NT2/D1 (cell line): ENCODE results near the gene FRMPD4.

ENCODE experiments used
- DNase-seq: peaks from one replicate; pipeline ENCODE4 v3.0.0-alpha.2; 2011; ENCODE audit warnings: low read depth, low spot score
- H3K27me3 ChIP-seq: 2 replicates; pipeline ENCODE4 v1.6.0; 2011; ENCODE audit warnings: mild to moderate bottlenecking; ENCODE audit not compliant: insufficient read length, insufficient read depth
- H3K36me3 ChIP-seq: 2 replicates; pipeline ENCODE4 v1.6.1; 2011; ENCODE audit warnings: mild to moderate bottlenecking, low read length, mixed read lengths; ENCODE audit not compliant: insufficient read depth, insufficient read length
- H3K4me1 ChIP-seq: 2 replicates; pipeline ENCODE4 v1.5.1; 2011; ENCODE audit not compliant: insufficient read depth, insufficient read length
- H3K4me3 ChIP-seq: 2 replicates; pipeline ENCODE4 v1.5.1; 2011; ENCODE audit warnings: low read depth; ENCODE audit not compliant: insufficient read length
- H3K9ac ChIP-seq: 2 replicates; pipeline ENCODE4 v1.6.0; 2011; ENCODE audit warnings: low read depth; ENCODE audit not compliant: insufficient read length
- H3K9me3 ChIP-seq: 2 replicates; pipeline ENCODE4 v1.5.1; 2011; ENCODE audit warnings: mild to moderate bottlenecking, low read length; ENCODE audit not compliant: insufficient read depth
- SUZ12 ChIP-seq: IDR thresholded peaks from 2 replicates; pipeline ENCODE4 v1.6.1; 2011; ENCODE audit not compliant: insufficient read length, insufficient read depth; ENCODE audit errors: extremely low read depth
- YY1 ChIP-seq: IDR thresholded peaks from 2 replicates; pipeline ENCODE4 v1.6.1; 2011; ENCODE audit not compliant: insufficient read length, insufficient read depth
- ZNF274 ChIP-seq: IDR thresholded peaks from 2 replicates; pipeline ENCODE4 v1.6.1; 2011; ENCODE audit warnings: mild to moderate bottlenecking, low read depth, low read length

Gene FRMPD4

GRCh38 chrX:12701628-12702027, 563.4 kb downstream of the FRMPD4 start:
- TF ChIP-seq ZNF274, result no peak
- TF ChIP-seq SUZ12, result no peak
- TF ChIP-seq YY1, result no peak
- Histone ChIP-seq H3K4me1 (no peaks in the 10 kb centered on the region), H3K9ac (no peak overlapping the region), H3K27me3 (no peaks in the 10 kb centered on the region), H3K36me3 (no peaks in the 10 kb centered on the region), H3K4me3 (no peak overlapping the region), H3K9me3 (no peaks in the 10 kb centered on the region)
- peak; percentile 49 for DNase-seq

GRCh38 chrX:12702509-12703091, 564.3 kb downstream of the FRMPD4 start:
- no peak for TF ChIP-seq YY1
- TF ChIP-seq SUZ12, result no peak
- TF ChIP-seq ZNF274, result no peak
- no peaks in the 10 kb centered on the region for H3K36me3 ChIP-seq
- H3K4me3 ChIP-seq, result no peak overlapping the region
- H3K9ac ChIP-seq, result no peak overlapping the region
- peak; percentile 6 for DNase-seq
- no peaks in the 10 kb centered on the region for H3K27me3 ChIP-seq
- H3K9me3 ChIP-seq, result no peaks in the 10 kb centered on the region
- H3K4me1 ChIP-seq, result no peaks in the 10 kb centered on the region

DNA sequence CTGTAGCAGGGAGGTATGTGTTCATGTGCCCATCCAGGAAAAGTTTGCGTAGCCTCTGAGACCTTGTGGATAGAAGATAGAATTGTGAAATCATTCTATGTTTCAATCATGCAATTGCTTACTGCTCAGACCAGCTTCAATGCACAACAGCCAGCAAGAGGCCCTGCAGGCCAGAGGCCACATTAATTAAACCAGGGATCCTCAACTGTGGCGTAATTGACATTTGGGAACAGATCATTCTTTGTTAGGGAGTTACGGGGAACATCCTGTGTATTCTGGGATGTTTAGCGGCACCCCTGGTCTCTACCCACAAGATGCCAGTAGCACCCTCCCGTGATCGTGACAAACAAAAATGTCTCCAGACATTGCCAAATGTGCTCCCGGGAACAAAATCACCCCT, 566.4 kb downstream of the FRMPD4 start:
- H3K4me3 ChIP-seq, result no peak overlapping the region
- H3K36me3 ChIP-seq, result no peaks in the 10 kb centered on the region
- no peaks in the 10 kb centered on the region for H3K4me1 ChIP-seq
- H3K9ac ChIP-seq, result no peak overlapping the region
- TF ChIP-seq YY1 (no peak), SUZ12 (no peak), ZNF274 (no peak)
- no peak for DNase-seq
- no peaks in the 10 kb centered on the region for H3K9me3 ChIP-seq
- H3K27me3 ChIP-seq, result no peaks in the 10 kb centered on the region

GRCh38 chrX:12709047-12709446, 570.8 kb downstream of the FRMPD4 start:
- no peaks in the 10 kb centered on the region for H3K27me3 ChIP-seq
- no peaks in the 10 kb centered on the region for H3K4me1 ChIP-seq
- no peak overlapping the region for H3K9ac ChIP-seq
- no peaks in the 10 kb centered on the region for H3K36me3 ChIP-seq
- H3K9me3 ChIP-seq, result no peaks in the 10 kb centered on the region
- TF ChIP-seq YY1, result no peak
- H3K4me3 ChIP-seq, result no peak overlapping the region
- no peak for DNase-seq

GRCh38 chrX:12711435-12712040, 573.3 kb downstream of the FRMPD4 start:
- no peaks in the 10 kb centered on the region for H3K4me1 ChIP-seq
- H3K9me3 ChIP-seq, result no peaks in the 10 kb centered on the region
- no peak overlapping the region for H3K4me3 ChIP-seq
- DNase-seq, result no peak
- no peaks in the 10 kb centered on the region for H3K36me3 ChIP-seq
- TF ChIP-seq ZNF274 (no peak), SUZ12 (no peak), YY1 (no peak)
- H3K9ac ChIP-seq, result no peak overlapping the region
- H3K27me3 ChIP-seq, result no peaks in the 10 kb centered on the region

GRCh38 chrX:12716574-12716973, 578.3 kb downstream of the FRMPD4 start:
- no peak for DNase-seq
- no peaks in the 10 kb centered on the region for H3K9me3 ChIP-seq
- no peak overlapping the region for H3K4me3 ChIP-seq
- no peaks in the 10 kb centered on the region for H3K4me1 ChIP-seq
- H3K9ac ChIP-seq, result no peak overlapping the region
- TF ChIP-seq YY1 (no peak), SUZ12 (no peak), ZNF274 (no peak)
- no peaks in the 10 kb centered on the region for H3K36me3 ChIP-seq
- H3K27me3 ChIP-seq, result no peaks in the 10 kb centered on the region

DNA sequence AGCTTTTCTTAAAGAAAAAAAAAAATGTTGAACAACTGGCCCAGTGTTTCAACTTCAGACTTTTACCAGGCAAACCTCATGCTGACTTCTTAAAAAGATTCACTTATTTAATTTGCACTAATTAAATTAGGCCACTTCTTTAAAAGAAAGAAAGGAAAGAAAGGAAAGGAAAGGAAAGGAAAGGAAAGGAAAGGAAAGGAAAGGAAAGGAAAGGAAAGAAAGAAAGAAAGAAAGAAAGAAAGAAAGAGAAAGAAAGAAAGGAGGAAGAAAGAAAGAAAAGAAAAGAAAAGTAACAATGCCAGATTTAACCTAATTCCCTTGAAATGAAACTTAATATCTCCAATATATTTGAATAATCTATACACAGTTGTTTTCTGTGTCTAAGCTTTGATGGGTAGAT, 581.6 kb downstream of the FRMPD4 start:
- H3K4me1 ChIP-seq, result no peaks in the 10 kb centered on the region
- H3K9me3 ChIP-seq, result no peaks in the 10 kb centered on the region
- no peak overlapping the region for H3K4me3 ChIP-seq
- DNase-seq, result no peak
- no peak overlapping the region for H3K9ac ChIP-seq
- no peak for TF ChIP-seq YY1
- TF ChIP-seq SUZ12, result no peak
- TF ChIP-seq ZNF274, result no peak
- H3K36me3 ChIP-seq, result no peaks in the 10 kb centered on the region
- H3K27me3 ChIP-seq, result no peaks in the 10 kb centered on the region
